Mesendoderm (in vitro differentiated cells): Measurements from ENCODE around the gene ST8SIA2.
A peak's percentile ranks its signal among the peaks of the same experiment; 100 is the strongest.

Source experiments
- DNase-seq: peaks from one replicate; pipeline ENCODE4 v3.0.0; 2013
- H2AK5ac ChIP-seq: 2 replicates; pipeline ENCODE4 v1.6.1; 2013; ENCODE audit warnings: low read length, inconsistent platforms
- H2BK120ac ChIP-seq: 2 replicates; pipeline ENCODE4 v1.6.1; 2013; ENCODE audit warnings: low read depth, mild to moderate bottlenecking, low read length, moderate library complexity, mixed read lengths
- H2BK15ac ChIP-seq: replicated peaks from 2 replicates; pipeline ENCODE4 v1.6.1; 2013; ENCODE audit warnings: low read depth, mild to moderate bottlenecking, moderate library complexity
- H2BK5ac ChIP-seq: 2 replicates; pipeline ENCODE4 v1.6.1; 2013; ENCODE audit warnings: low read length, inconsistent platforms
- H3K18ac ChIP-seq: 2 replicates; pipeline ENCODE4 v1.6.1; 2013; ENCODE audit warnings: mild to moderate bottlenecking, low read length, mixed read lengths
- H3K23ac ChIP-seq: one replicate; pipeline ENCODE4 v1.6.1; 2013; ENCODE audit warnings: low read length
- H3K27ac ChIP-seq: 2 replicates; pipeline ENCODE4 v1.5.1; 2013; ENCODE audit warnings: low read depth, mild to moderate bottlenecking, inconsistent platforms, low read length, moderate library complexity
- H3K27me3 ChIP-seq: 2 replicates; pipeline ENCODE4 v1.6.1; 2013; ENCODE audit warnings: low read length, control low read depth, mild to moderate bottlenecking, inconsistent platforms; ENCODE audit not compliant: insufficient read depth, poor library complexity
- H3K36me3 ChIP-seq: 2 replicates; pipeline ENCODE4 v1.6.1; 2013; ENCODE audit warnings: low read length, inconsistent platforms; ENCODE audit not compliant: control insufficient read depth, insufficient read depth
- H3K4ac ChIP-seq: one replicate; pipeline ENCODE4 v1.6.1; 2013; ENCODE audit warnings: low read depth, mild to moderate bottlenecking, low read length, moderate library complexity
- H3K4me1 ChIP-seq: 2 replicates; pipeline ENCODE4 v1.6.1; 2013; ENCODE audit warnings: low read depth, low read length, inconsistent platforms; ENCODE audit not compliant: control insufficient read depth
- H3K4me2 ChIP-seq: 2 replicates; pipeline ENCODE4 v1.6.1; 2013; ENCODE audit warnings: low read length
- H3K4me3 ChIP-seq: 2 replicates; pipeline ENCODE4 v1.5.1; 2013; ENCODE audit warnings: mild to moderate bottlenecking, low read length
- H3K56ac ChIP-seq: one replicate; pipeline ENCODE4 v1.6.1; 2013; ENCODE audit warnings: low read length
- H3K79me1 ChIP-seq: 2 replicates; pipeline ENCODE4 v1.6.1; 2013; ENCODE audit warnings: low read length, inconsistent platforms
- H3K79me2 ChIP-seq: 2 replicates; pipeline ENCODE4 v1.6.1; 2013; ENCODE audit warnings: mild to moderate bottlenecking, low read length; ENCODE audit not compliant: control insufficient read depth, insufficient read depth
- H3K9ac ChIP-seq: 2 replicates; pipeline ENCODE4 v1.6.1; 2013; ENCODE audit warnings: low read length, inconsistent platforms
- H4K5ac ChIP-seq: one replicate; pipeline ENCODE4 v1.6.1; 2013; ENCODE audit warnings: low read length
- H4K8ac ChIP-seq: one replicate; pipeline ENCODE4 v1.6.1; 2013; ENCODE audit warnings: low read depth, mild to moderate bottlenecking, control low read depth, low read length, moderate library complexity
- WGBS: extraction: QIAGEN DNeasy Blood & Tissue Kit; methylation state at CpG from one replicate; pipeline ENCODE4 v1.1.7; 2013; ENCODE audit warnings: low lambda C conversion rate, missing lambda C conversion rate; ENCODE audit not compliant: insufficient coverage; ENCODE audit errors: extremely low coverage; 5-methylcytosine and 5-hydroxymethylcytosine counted together

ST8SIA2 gene

DNA sequence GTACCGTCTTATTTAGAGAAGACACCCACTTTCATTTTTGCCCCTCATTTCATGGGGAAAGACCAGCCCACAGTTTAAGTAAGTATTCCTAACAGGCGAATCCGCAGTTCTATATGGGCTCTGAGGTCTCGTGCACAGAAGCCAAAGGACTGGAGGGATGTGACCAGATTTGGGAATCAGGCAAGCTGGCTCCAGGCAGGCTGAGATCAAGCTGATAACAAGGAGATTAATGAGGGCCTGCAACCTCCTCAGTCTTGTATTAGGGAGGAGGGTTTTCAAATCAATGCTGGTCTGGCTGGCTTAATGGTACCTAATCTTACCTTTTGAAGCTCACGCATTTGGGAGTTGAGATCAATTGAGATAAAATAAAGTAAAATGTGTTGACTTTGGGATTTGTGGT lies 15.3 kb downstream of the ST8SIA2 start:
- H2BK15ac ChIP-seq, result no peak overlapping the region
- no peak overlapping the region for H3K4me3 ChIP-seq

DNA sequence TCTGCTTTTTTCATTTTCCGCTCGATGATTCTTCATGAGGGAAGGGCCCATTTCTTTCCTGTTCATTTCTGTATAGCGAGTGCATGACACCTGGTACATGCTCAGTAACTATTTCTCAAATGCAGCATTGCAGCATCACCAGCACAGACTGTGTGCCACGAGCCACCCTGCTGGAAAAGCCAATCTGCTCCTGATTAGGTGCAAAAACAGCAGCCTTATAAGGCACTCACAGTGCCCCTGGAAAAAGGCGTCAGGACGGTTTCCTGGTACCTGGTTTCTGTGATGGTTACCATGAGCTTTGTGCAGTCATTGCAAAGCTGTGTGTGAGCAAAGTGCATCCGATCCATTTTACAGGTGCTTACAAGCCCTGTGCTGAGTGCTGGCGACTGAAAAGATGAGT lies 15.8 kb downstream of the ST8SIA2 start:
- Histone ChIP-seq H3K56ac (no peak overlapping the region), H3K4me1 (peaks cover 6% of the 10 kb centered on the region), H2BK120ac (no peak overlapping the region), H3K9ac (no peak overlapping the region), H3K23ac (no peak overlapping the region), H4K8ac (no peak overlapping the region), H2BK15ac (no peak overlapping the region), H3K4me3 (no peak overlapping the region), H3K79me2 (no peaks in the 10 kb centered on the region), H3K27me3 (no peaks in the 10 kb centered on the region), H3K4me2 (no peak overlapping the region), H2BK5ac (no peak overlapping the region), H3K4ac (no peak overlapping the region), H3K27ac (no peak overlapping the region), H3K18ac (no peak overlapping the region), H4K5ac (no peak overlapping the region), H3K79me1 (no peaks in the 10 kb centered on the region), H2AK5ac (no peak overlapping the region), H3K36me3 (no peaks in the 10 kb centered on the region)
- DNase-seq, result peak; percentile 68
- WGBS, result no CpG with 5 or more reads among the region's 8 CpGs

More for the DNA sequence above, 15.3 kb downstream of the ST8SIA2 start:
- Histone ChIP-seq H3K4ac (no peak overlapping the region), H4K8ac (no peak overlapping the region), H3K23ac (no peak overlapping the region), H3K4me2 (no peak overlapping the region), H3K79me1 (no peaks in the 10 kb centered on the region), H3K4me1 (peaks cover 6% of the 10 kb centered on the region), H3K36me3 (no peaks in the 10 kb centered on the region), H3K9ac (no peak overlapping the region), H4K5ac (no peak overlapping the region), H3K18ac (no peak overlapping the region), H2BK5ac (no peak overlapping the region), H3K56ac (no peak overlapping the region), H3K27me3 (no peaks in the 10 kb centered on the region), H3K79me2 (no peaks in the 10 kb centered on the region), H3K27ac (no peak overlapping the region), H2BK120ac (no peak overlapping the region), H2AK5ac (no peak overlapping the region)
- no CpG with 5 or more reads among the region's 5 CpGs for WGBS
- DNase-seq, result peak; percentile 55

DNA sequence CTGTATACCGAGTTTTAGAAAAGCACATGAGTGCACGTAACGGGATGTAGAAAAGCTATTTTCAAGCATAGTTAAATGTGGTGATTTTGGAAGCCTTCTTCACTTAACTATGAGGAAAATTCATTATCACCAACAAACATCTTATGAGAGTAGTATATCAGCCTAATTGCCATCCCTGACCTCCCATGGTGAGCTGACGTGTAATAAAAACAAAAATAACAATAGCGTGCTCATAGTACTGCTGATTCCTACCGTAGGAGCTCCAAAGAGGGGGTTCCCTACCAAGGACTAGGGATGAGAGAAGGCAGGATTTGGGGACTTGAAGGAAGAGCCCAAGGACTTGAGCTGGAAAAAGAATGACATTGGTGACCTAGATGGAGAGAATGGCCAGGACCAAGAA lies 16.9 kb downstream of the ST8SIA2 start:
- H3K4me2 ChIP-seq, result no peak overlapping the region
- WGBS, result no CpG with 5 or more reads among the region's 6 CpGs
- no peaks in the 10 kb centered on the region for H3K27me3 ChIP-seq

DNA sequence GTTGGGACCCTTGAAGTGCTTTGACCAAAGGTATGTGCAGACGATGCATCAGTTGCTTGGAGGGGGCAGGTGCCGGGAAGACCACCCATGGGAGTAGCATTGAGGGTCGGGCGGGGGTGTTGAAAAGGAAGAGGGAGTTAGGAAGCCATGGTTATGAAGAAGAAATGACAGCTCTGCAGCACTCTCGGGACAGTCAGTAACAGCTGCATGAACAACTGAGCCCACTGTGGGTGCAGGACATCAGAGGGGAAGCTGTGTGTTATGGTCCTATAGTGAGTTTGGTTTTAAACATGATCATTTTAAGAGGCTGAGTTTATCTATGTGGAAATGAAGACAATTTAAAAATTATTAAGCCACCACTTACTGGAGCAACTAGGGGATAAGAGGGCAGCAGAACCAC lies 17.6 kb downstream of the ST8SIA2 start:
- H4K5ac ChIP-seq, result no peak overlapping the region
- H2BK120ac ChIP-seq, result no peak overlapping the region

More for the DNA sequence above, 16.9 kb downstream of the ST8SIA2 start:
- Histone ChIP-seq H3K18ac (no peak overlapping the region), H3K4me1 (peaks cover 6% of the 10 kb centered on the region), H2BK120ac (no peak overlapping the region), H3K23ac (no peak overlapping the region), H3K4ac (no peak overlapping the region), H3K79me1 (no peaks in the 10 kb centered on the region), H4K8ac (no peak overlapping the region), H3K56ac (no peak overlapping the region), H4K5ac (no peak overlapping the region), H3K79me2 (no peaks in the 10 kb centered on the region), H3K36me3 (no peaks in the 10 kb centered on the region), H2BK15ac (no peak overlapping the region), H3K4me3 (no peak overlapping the region), H2BK5ac (no peak overlapping the region), H3K9ac (no peak overlapping the region), H3K27ac (no peak overlapping the region), H2AK5ac (no peak overlapping the region)
- no peak for DNase-seq

DNA sequence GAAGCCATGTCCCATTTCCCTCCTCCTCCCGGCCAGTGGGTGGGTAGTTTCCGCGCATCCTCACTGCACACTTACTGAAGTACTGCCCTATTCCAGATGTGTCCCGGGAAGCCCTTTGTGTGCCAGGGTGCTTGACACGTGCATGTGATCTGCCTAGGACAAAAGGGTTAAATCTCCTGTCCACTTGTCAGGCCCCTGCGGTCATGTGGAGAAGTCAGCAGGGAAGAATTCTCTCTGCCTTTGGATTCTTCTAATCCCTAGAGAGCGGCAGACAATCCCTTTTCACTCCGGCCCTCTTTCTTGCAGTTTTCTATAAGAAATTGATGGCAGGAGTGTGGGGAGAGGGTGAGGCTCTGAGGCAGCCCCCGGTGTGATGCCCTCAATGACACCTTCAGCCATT lies 19.8 kb downstream of the ST8SIA2 start:
- H4K5ac ChIP-seq, result no peak overlapping the region
- H3K4me1 ChIP-seq, result peaks cover 6% of the 10 kb centered on the region
- no peaks in the 10 kb centered on the region for H3K79me2 ChIP-seq
- H3K9ac ChIP-seq, result no peak overlapping the region
- no peak overlapping the region for H2BK5ac ChIP-seq
- H3K4me3 ChIP-seq, result no peak overlapping the region
- DNase-seq, result peak; percentile 39
- no peak overlapping the region for H3K18ac ChIP-seq
- no peak overlapping the region for H2AK5ac ChIP-seq
- no peak overlapping the region for H4K8ac ChIP-seq
- H2BK120ac ChIP-seq, result no peak overlapping the region
- H3K27me3 ChIP-seq, result no peaks in the 10 kb centered on the region
- no CpG with 5 or more reads among the region's 9 CpGs for WGBS
- H3K23ac ChIP-seq, result no peak overlapping the region
- H3K27ac ChIP-seq, result no peak overlapping the region
- no peaks in the 10 kb centered on the region for H3K79me1 ChIP-seq
- H3K4me2 ChIP-seq, result no peak overlapping the region
- H3K4ac ChIP-seq, result no peak overlapping the region
- no peak overlapping the region for H3K56ac ChIP-seq
- no peaks in the 10 kb centered on the region for H3K36me3 ChIP-seq
- no peak overlapping the region for H2BK15ac ChIP-seq

More for the DNA sequence above, 17.6 kb downstream of the ST8SIA2 start:
- Histone ChIP-seq H3K9ac (no peak overlapping the region), H4K8ac (no peak overlapping the region), H3K27ac (no peak overlapping the region), H3K79me1 (no peaks in the 10 kb centered on the region), H3K27me3 (no peaks in the 10 kb centered on the region), H2AK5ac (no peak overlapping the region), H2BK15ac (no peak overlapping the region), H3K56ac (no peak overlapping the region), H3K23ac (no peak overlapping the region), H3K4me2 (no peak overlapping the region), H3K4me1 (peaks cover 6% of the 10 kb centered on the region), H3K79me2 (no peaks in the 10 kb centered on the region), H3K18ac (no peak overlapping the region), H2BK5ac (no peak overlapping the region), H3K4ac (no peak overlapping the region), H3K36me3 (no peaks in the 10 kb centered on the region), H3K4me3 (no peak overlapping the region)
- no CpG with 5 or more reads among the region's 5 CpGs for WGBS
- no peak for DNase-seq

DNA sequence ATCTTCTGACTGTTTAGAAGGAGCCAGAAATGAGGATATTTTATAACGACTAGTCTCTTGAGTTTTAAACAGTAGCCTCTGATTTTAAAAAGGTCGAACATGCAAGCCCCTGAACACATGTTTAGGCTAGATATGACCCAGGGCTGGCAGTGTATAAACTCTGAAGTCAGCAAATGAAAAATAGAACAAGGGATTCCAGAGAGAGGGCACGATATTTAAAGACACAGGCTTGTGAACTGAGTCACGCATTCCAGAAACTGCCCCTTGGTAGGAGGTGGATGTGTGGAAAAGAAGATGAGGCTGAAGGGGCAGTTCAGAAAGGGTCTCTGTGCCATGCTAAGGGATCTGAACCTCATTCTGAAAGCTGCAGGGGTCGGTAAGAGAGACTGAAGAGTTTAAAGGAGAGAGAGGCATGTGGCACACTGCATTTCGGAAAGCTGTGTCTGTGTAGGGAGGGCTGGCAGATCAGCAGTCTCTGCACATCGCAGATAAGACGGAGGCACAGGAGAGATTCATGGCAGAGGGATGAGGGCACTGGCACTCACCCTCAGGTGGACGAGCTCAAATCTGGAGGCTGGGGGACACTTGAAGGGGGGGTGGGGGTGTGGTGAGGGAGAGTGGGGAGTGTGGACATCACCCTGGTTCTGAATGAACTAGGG lies 22.1 kb downstream of the ST8SIA2 start:
- Histone ChIP-seq H3K79me2 (no peaks in the 10 kb centered on the region), H2BK120ac (no peak overlapping the region), H4K5ac (no peak overlapping the region), H3K79me1 (no peaks in the 10 kb centered on the region), H3K27me3 (no peaks in the 10 kb centered on the region), H3K36me3 (no peaks in the 10 kb centered on the region), H3K23ac (no peak overlapping the region), H3K4ac (no peak overlapping the region), H2BK15ac (no peak overlapping the region), H3K4me3 (no peak overlapping the region), H2BK5ac (no peak overlapping the region), H4K8ac (no peak overlapping the region), H2AK5ac (no peak overlapping the region), H3K4me2 (no peak overlapping the region), H3K27ac (no peak overlapping the region), H3K18ac (no peak overlapping the region), H3K56ac (no peak overlapping the region), H3K9ac (no peak overlapping the region), H3K4me1 (no peaks in the 10 kb centered on the region)
- no peak for DNase-seq
- no CpG with 5 or more reads among the region's 9 CpGs for WGBS
